ENCODE data around the gene ATOH8.

ATOH8 gene

GRCh38 chr2:85750587-85751575 lies 2.9 kb upstream of the ATOH8 start:
- H3K27ac ChIP-seq: no peak overlapping the region
- TF ChIP-seq CTCF (conservative IDR thresholded peaks at IDR 0.05) (peak; percentile 81), ZFX (IDR thresholded peaks at IDR 0.05) (no peak)

- no peak overlapping the region for H3K27ac ChIP-seq
- TF ChIP-seq ZFX (IDR thresholded peaks at IDR 0.05) (no peak), CTCF (conservative IDR thresholded peaks at IDR 0.05) (no peak)
Observed at GRCh38 chr2:85751627-85752026, 2.2 kb upstream of the ATOH8 start.

- no peak for TF ChIP-seq ZFX (IDR thresholded peaks at IDR 0.05)
- no peak for TF ChIP-seq CTCF (conservative IDR thresholded peaks at IDR 0.05)
- H3K27ac ChIP-seq: no peak overlapping the region
Observed at GRCh38 chr2:85753035-85753524, 711 bp upstream of the ATOH8 start.

GRCh38 chr2:85754313-85755095 lies 713 bp downstream of the ATOH8 start:
- TF ChIP-seq ZFX (IDR thresholded peaks at IDR 0.05) (no peak), CTCF (conservative IDR thresholded peaks at IDR 0.05) (no peak)
- H3K27ac ChIP-seq: no peak overlapping the region

GRCh38 chr2:85755122-85756027 lies 1.6 kb downstream of the ATOH8 start:
- TF ChIP-seq ZFX (IDR thresholded peaks at IDR 0.05) (no peak), CTCF (conservative IDR thresholded peaks at IDR 0.05) (no peak)
- no peak overlapping the region for H3K27ac ChIP-seq

GRCh38 chr2:85756195-85756594 lies 2.4 kb downstream of the ATOH8 start:
- TF ChIP-seq CTCF (conservative IDR thresholded peaks at IDR 0.05): no peak
- H3K27ac ChIP-seq: no peak overlapping the region

Measured in C4-2B (cell line).